KBM-7 (cell line): ENCODE measurements around the gene ADAM10.

Source experiments
- DNase-seq: peaks from one replicate; pipeline ENCODE4 v3.0.0-alpha.2; 2015
- in situ Hi-C: fragments of 300-500 bp; cut with MboI; formaldehyde crosslinking; loops from 2 replicates; pipeline ENCODE4 v1.14.3; 2020; ENCODE audit warnings: low sequenced_read_pairs, low pct_unique_long_range_greater_than_20kb, mixed read lengths

Gene ADAM10

GRCh38 chr15:58571491-58571890 lies 178.0 kb downstream of the ADAM10 start:
- in situ Hi-C loops: no loop called here
- no peak for DNase-seq

- no peak for DNase-seq
- in situ Hi-C loops: no loop called here
These were observed 180.1 kb downstream of the ADAM10 start for GRCh38 chr15:58569455-58569854.

- peak; percentile 90 for DNase-seq
- in situ Hi-C loops: no loop called here
These were observed 181.3 kb downstream of the ADAM10 start for GRCh38 chr15:58568157-58568571.

GRCh38 chr15:58566029-58566428 lies 183.5 kb downstream of the ADAM10 start:
- in situ Hi-C loops: no loop called here
- no peak for DNase-seq

GRCh38 chr15:58565619-58566018 lies 183.9 kb downstream of the ADAM10 start:
- no peak for DNase-seq
- in situ Hi-C loops: no loop called here

GRCh38 chr15:58564981-58565380 lies 184.5 kb downstream of the ADAM10 start:
- in situ Hi-C loops: no loop called here
- no peak for DNase-seq

GRCh38 chr15:58562135-58562534 lies 187.4 kb downstream of the ADAM10 start:
- in situ Hi-C loops: no loop called here

GRCh38 chr15:58561321-58561720 lies 188.2 kb downstream of the ADAM10 start:
- DNase-seq: no peak
- in situ Hi-C loops: no loop called here

More at GRCh38 chr15:58562135-58562534, 187.4 kb downstream of the ADAM10 start:
- DNase-seq: no peak

GRCh38 chr15:58559904-58560588 lies 189.5 kb downstream of the ADAM10 start:
- in situ Hi-C loops: no loop called here
- no peak for DNase-seq

GRCh38 chr15:58558777-58559176 lies 190.7 kb downstream of the ADAM10 start:
- DNase-seq: no peak
- in situ Hi-C loops: no loop called here

GRCh38 chr15:58556541-58556940 lies 193.0 kb downstream of the ADAM10 start:
- in situ Hi-C loops: no loop called here
- no peak for DNase-seq

GRCh38 chr15:58556028-58556361 lies 193.5 kb downstream of the ADAM10 start:
- DNase-seq: no peak
- in situ Hi-C loops: no loop called here

- peak; percentile 32 for DNase-seq
- in situ Hi-C loops: no loop called here
These were observed 194.1 kb downstream of the ADAM10 start for GRCh38 chr15:58555162-58556027.

GRCh38 chr15:58554758-58555157 lies 194.7 kb downstream of the ADAM10 start:
- DNase-seq: peak; percentile 19
- in situ Hi-C loops: no loop called here

GRCh38 chr15:58553365-58553918 lies 196.1 kb downstream of the ADAM10 start:
- no peak for DNase-seq
- in situ Hi-C loops: no loop called here

GRCh38 chr15:58552505-58553364 lies 196.8 kb downstream of the ADAM10 start:
- in situ Hi-C loops: no loop called here
- no peak for DNase-seq

- in situ Hi-C loops: no loop called here
- peak; percentile 90 for DNase-seq
These were observed 197.6 kb downstream of the ADAM10 start for GRCh38 chr15:58551764-58552504.

GRCh38 chr15:58551084-58551763 lies 198.3 kb downstream of the ADAM10 start:
- in situ Hi-C loops: no loop called here
- DNase-seq: peak; percentile 92
